Chondrocyte (in vitro differentiated cells): Measurements from ENCODE around the gene POFUT1. TPM values are rescaled to one million over a fixed set of nuclear protein-coding genes. Genes with fewer than 3 reads are reported as not detected.
A peak's percentile ranks its signal among the peaks of the same experiment; 100 is the strongest.
"Not testable (repeated sequence)": the region's sequence is repeated elsewhere in the genome, so short reads cannot be mapped to it uniquely, and the experiment has no call there.

Experiments used
- DNase-seq: peaks from one replicate; pipeline ENCODE4 v3.0.0; 2021; ENCODE audit warnings: mixed read lengths, low spot score
- H3K27ac Mint-ChIP-seq: one replicate; pipeline ENCODE4 v1.8.0; 2021; ENCODE audit warnings: mild to moderate bottlenecking, moderate library complexity, mixed read lengths; ENCODE audit not compliant: unreplicated experiment
- H3K27me3 Mint-ChIP-seq: 2 replicates; pipeline ENCODE4 v1.8.0; 2021; ENCODE audit warnings: low read depth, mixed read lengths
- H3K36me3 Mint-ChIP-seq: 2 replicates; pipeline ENCODE4 v1.8.0; 2021; ENCODE audit warnings: low read depth, mixed read lengths
- H3K4me1 Mint-ChIP-seq: 2 replicates; pipeline ENCODE4 v1.8.0; 2021; ENCODE audit warnings: low read depth, mild to moderate bottlenecking, mixed read lengths
- H3K4me3 Mint-ChIP-seq: one replicate; pipeline ENCODE4 v1.8.0; 2021; ENCODE audit warnings: mild to moderate bottlenecking, moderate library complexity, mixed read lengths; ENCODE audit not compliant: unreplicated experiment
- H3K9me3 Mint-ChIP-seq: 2 replicates; pipeline ENCODE4 v1.8.0; 2021; ENCODE audit warnings: low read depth, mixed read lengths
- CTCF ChIP-seq: fragments of 200-600 bp; sonication (generic); IDR thresholded peaks from 2 replicates; pipeline ENCODE4 v1.5.0; 2021; ENCODE audit warnings: antibody characterized with exemption, mild to moderate bottlenecking, moderate library complexity
- total RNA-seq: library from RNA; stranded (reverse); gene quantifications from 3 replicates; pipeline ENCODE4 v1.2.1, GENCODE V29; 2021

POFUT1 gene
- total RNA-seq, 1 donor from 2014 or later = 68.3 TPM

GRCh38 chr20:32193996-32194395 lies 13.7 kb upstream of the POFUT1 start:
- TF ChIP-seq CTCF = no peak
- Mint-ChIP-seq H3K27ac (no peak overlapping the region), H3K4me1 (peaks cover 20% of the 10 kb centered on the region), H3K36me3 (peaks cover 34% of the 10 kb centered on the region), H3K27me3 (no peaks in the 10 kb centered on the region), H3K4me3 (no peak overlapping the region), H3K9me3 (no peaks in the 10 kb centered on the region)
- no peak for DNase-seq

GRCh38 chr20:32195581-32195980 lies 12.1 kb upstream of the POFUT1 start:
- no peak overlapping the region for H3K27ac Mint-ChIP-seq
- peaks cover 39% of the 10 kb centered on the region for H3K36me3 Mint-ChIP-seq
- DNase-seq = no peak
- H3K9me3 Mint-ChIP-seq = no peaks in the 10 kb centered on the region
- H3K27me3 Mint-ChIP-seq = no peaks in the 10 kb centered on the region
- H3K4me1 Mint-ChIP-seq = peaks cover 10% of the 10 kb centered on the region
- no peak overlapping the region for H3K4me3 Mint-ChIP-seq
- TF ChIP-seq CTCF = no peak

GRCh38 chr20:32196613-32197012 lies 11.1 kb upstream of the POFUT1 start:
- H3K9me3 Mint-ChIP-seq, DNase-seq: not testable (repeated sequence)
- H3K36me3 Mint-ChIP-seq = peaks cover 41% of the 10 kb centered on the region

GRCh38 chr20:32197136-32197535 lies 10.5 kb upstream of the POFUT1 start:
- DNase-seq, H3K27me3 Mint-ChIP-seq, H3K4me3 Mint-ChIP-seq, H3K27ac Mint-ChIP-seq, H3K4me1 Mint-ChIP-seq, H3K9me3 Mint-ChIP-seq: not testable (repeated sequence)
- TF ChIP-seq CTCF = peak; percentile 33
- H3K36me3 Mint-ChIP-seq = peaks cover 42% of the 10 kb centered on the region

More at GRCh38 chr20:32196613-32197012, 11.1 kb upstream of the POFUT1 start:
- H3K27me3 Mint-ChIP-seq, H3K27ac Mint-ChIP-seq, H3K4me3 Mint-ChIP-seq, H3K4me1 Mint-ChIP-seq: not testable (repeated sequence)

GRCh38 chr20:32199006-32199405 lies 8.7 kb upstream of the POFUT1 start:
- peaks cover 38% of the 10 kb centered on the region for H3K36me3 Mint-ChIP-seq
- H3K27ac Mint-ChIP-seq = no peak overlapping the region
- H3K4me3 Mint-ChIP-seq = no peak overlapping the region
- no peaks in the 10 kb centered on the region for H3K9me3 Mint-ChIP-seq
- no peaks in the 10 kb centered on the region for H3K27me3 Mint-ChIP-seq
- no peak for DNase-seq
- no peak for TF ChIP-seq CTCF
- H3K4me1 Mint-ChIP-seq = peaks cover 15% of the 10 kb centered on the region

- TF ChIP-seq CTCF = no peak
- Mint-ChIP-seq H3K27ac (peak overlapping the region; percentile 73), H3K4me1 (peaks cover 40% of the 10 kb centered on the region), H3K4me3 (no peak overlapping the region), H3K27me3 (no peaks in the 10 kb centered on the region), H3K9me3 (no peaks in the 10 kb centered on the region), H3K36me3 (peaks cover 25% of the 10 kb centered on the region)
- DNase-seq = no peak
Observed at GRCh38 chr20:32201296-32201976, 6.2 kb upstream of the POFUT1 start.
